ENCODE results near the gene ELP1.
"Not testable (repeated sequence)": the region's sequence is repeated elsewhere in the genome, so short reads cannot be mapped to it uniquely, and the experiment has no call there.

ELP1 gene

GRCh38 chr9:108933231-108933717 lies 650 bp downstream of the ELP1 start:
- peak overlapping the region; percentile 75 for H3K27ac ChIP-seq
- no peak for DNase-seq (ENCODE audit: low read depth, low spot score)

- no peak overlapping the region for H3K27ac ChIP-seq
- no peak for DNase-seq (ENCODE audit: low read depth, low spot score)
Measured at GRCh38 chr9:108928386-108928785, 5.5 kb downstream of the ELP1 start.

- H3K27ac ChIP-seq = no peak overlapping the region
- no peak for DNase-seq (ENCODE audit: low read depth, low spot score)
Measured at GRCh38 chr9:108924466-108924865, 9.5 kb downstream of the ELP1 start.

GRCh38 chr9:108921200-108921599 lies 12.7 kb downstream of the ELP1 start:
- H3K27ac ChIP-seq = no peak overlapping the region
- DNase-seq (ENCODE audit: low read depth, low spot score) = no peak

GRCh38 chr9:108920401-108920800 lies 13.5 kb downstream of the ELP1 start:
- DNase-seq (ENCODE audit: low read depth, low spot score) = not testable (repeated sequence)

GRCh38 chr9:108919517-108919916 lies 14.4 kb downstream of the ELP1 start:
- no peak overlapping the region for H3K27ac ChIP-seq
- DNase-seq (ENCODE audit: low read depth, low spot score) = no peak

More at GRCh38 chr9:108920401-108920800, 13.5 kb downstream of the ELP1 start:
- H3K27ac ChIP-seq = not testable (repeated sequence)

- DNase-seq (ENCODE audit: low read depth, low spot score) = no peak
Measured at GRCh38 chr9:108913391-108913790, 20.5 kb downstream of the ELP1 start.

GRCh38 chr9:108911820-108912219 lies 22.1 kb downstream of the ELP1 start:
- H3K27ac ChIP-seq = no peak overlapping the region
- no peak for DNase-seq (ENCODE audit: low read depth, low spot score)

More at GRCh38 chr9:108913391-108913790, 20.5 kb downstream of the ELP1 start:
- no peak overlapping the region for H3K27ac ChIP-seq

GRCh38 chr9:108910914-108911313 lies 23.0 kb downstream of the ELP1 start:
- DNase-seq (ENCODE audit: low read depth, low spot score) = no peak
- H3K27ac ChIP-seq = no peak overlapping the region

GRCh38 chr9:108910402-108910801 lies 23.5 kb downstream of the ELP1 start:
- DNase-seq (ENCODE audit: low read depth, low spot score) = no peak

GRCh38 chr9:108905494-108905893 lies 28.4 kb downstream of the ELP1 start:
- no peak for DNase-seq (ENCODE audit: low read depth, low spot score)

More at GRCh38 chr9:108910402-108910801, 23.5 kb downstream of the ELP1 start:
- H3K27ac ChIP-seq = no peak overlapping the region

GRCh38 chr9:108904161-108904560 lies 29.8 kb downstream of the ELP1 start:
- no peak overlapping the region for H3K27ac ChIP-seq
- no peak for DNase-seq (ENCODE audit: low read depth, low spot score)

More at GRCh38 chr9:108905494-108905893, 28.4 kb downstream of the ELP1 start:
- no peak overlapping the region for H3K27ac ChIP-seq

- H3K27ac ChIP-seq = no peak overlapping the region
- DNase-seq (ENCODE audit: low read depth, low spot score) = no peak
Measured at GRCh38 chr9:108903420-108904103, 30.4 kb downstream of the ELP1 start.

- no peak overlapping the region for H3K27ac ChIP-seq
Measured at GRCh38 chr9:108900176-108900575, 33.7 kb downstream of the ELP1 start.

GRCh38 chr9:108899023-108899695 lies 34.8 kb downstream of the ELP1 start:
- not testable (repeated sequence) for DNase-seq (ENCODE audit: low read depth, low spot score)

More at GRCh38 chr9:108900176-108900575, 33.7 kb downstream of the ELP1 start:
- no peak for DNase-seq (ENCODE audit: low read depth, low spot score)

GRCh38 chr9:108897324-108898096 lies 36.4 kb downstream of the ELP1 start:
- DNase-seq (ENCODE audit: low read depth, low spot score) = no peak
- H3K27ac ChIP-seq = no peak overlapping the region

More at GRCh38 chr9:108899023-108899695, 34.8 kb downstream of the ELP1 start:
- H3K27ac ChIP-seq = not testable (repeated sequence)

- DNase-seq (ENCODE audit: low read depth, low spot score) = no peak
- no peak overlapping the region for H3K27ac ChIP-seq
Measured at GRCh38 chr9:108894225-108894997, 39.5 kb downstream of the ELP1 start.

GRCh38 chr9:108889649-108890067 lies 44.3 kb downstream of the ELP1 start:
- DNase-seq (ENCODE audit: low read depth, low spot score) = no peak
- no peak overlapping the region for H3K27ac ChIP-seq

- H3K27ac ChIP-seq = peak overlapping the region; percentile 9
- DNase-seq (ENCODE audit: low read depth, low spot score) = not testable (repeated sequence)
Measured at GRCh38 chr9:108886594-108887271, 47.2 kb downstream of the ELP1 start.
